ENCODE results near the gene CALD1. TPM values are rescaled to one million over a fixed set of nuclear protein-coding genes. Genes with fewer than 3 reads are reported as not detected.

CALD1 gene
- total RNA-seq, 1 donor from 2014 or later: 352 TPM

- H3K4me1 ChIP-seq: peaks cover 13 to 38% of the 10 kb centered on the region in 2 donors
- TF ChIP-seq CTCF (IDR thresholded peaks at IDR 0.05): no peak
- DNase-seq (ENCODE audit: low spot score in 2 of 2): no peak
- H3K27me3 ChIP-seq: no peaks in the 10 kb centered on the region
- H3K4me3 ChIP-seq: no peak overlapping the region
- H3K9me3 ChIP-seq: no peaks in the 10 kb centered on the region
- peaks cover 43 to 54% of the 10 kb centered on the region in 2 donors for H3K36me3 ChIP-seq
- intact Hi-C loops (cut with DNase I): no loop called here
- H3K27ac ChIP-seq: peak overlapping the region in 1 of 2 donors; percentile 74
Observed at GRCh38 chr7:134939136-134939535, 159.7 kb downstream of the CALD1 start.

- TF ChIP-seq CTCF (IDR thresholded peaks at IDR 0.05): no peak
- no peak for DNase-seq (ENCODE audit: low spot score in 2 of 2)
- peak overlapping the region; percentile 59 to 69 for H3K27ac ChIP-seq
- no peaks in the 10 kb centered on the region for H3K9me3 ChIP-seq
- H3K27me3 ChIP-seq: no peaks in the 10 kb centered on the region
- H3K36me3 ChIP-seq: peaks cover 43 to 51% of the 10 kb centered on the region in 2 donors
- intact Hi-C loops (cut with DNase I): no loop called here
- H3K4me3 ChIP-seq: no peak overlapping the region
- H3K4me1 ChIP-seq: peaks cover 13 to 31% of the 10 kb centered on the region in 2 donors
Observed at GRCh38 chr7:134940729-134941128, 161.3 kb downstream of the CALD1 start.

DNA sequence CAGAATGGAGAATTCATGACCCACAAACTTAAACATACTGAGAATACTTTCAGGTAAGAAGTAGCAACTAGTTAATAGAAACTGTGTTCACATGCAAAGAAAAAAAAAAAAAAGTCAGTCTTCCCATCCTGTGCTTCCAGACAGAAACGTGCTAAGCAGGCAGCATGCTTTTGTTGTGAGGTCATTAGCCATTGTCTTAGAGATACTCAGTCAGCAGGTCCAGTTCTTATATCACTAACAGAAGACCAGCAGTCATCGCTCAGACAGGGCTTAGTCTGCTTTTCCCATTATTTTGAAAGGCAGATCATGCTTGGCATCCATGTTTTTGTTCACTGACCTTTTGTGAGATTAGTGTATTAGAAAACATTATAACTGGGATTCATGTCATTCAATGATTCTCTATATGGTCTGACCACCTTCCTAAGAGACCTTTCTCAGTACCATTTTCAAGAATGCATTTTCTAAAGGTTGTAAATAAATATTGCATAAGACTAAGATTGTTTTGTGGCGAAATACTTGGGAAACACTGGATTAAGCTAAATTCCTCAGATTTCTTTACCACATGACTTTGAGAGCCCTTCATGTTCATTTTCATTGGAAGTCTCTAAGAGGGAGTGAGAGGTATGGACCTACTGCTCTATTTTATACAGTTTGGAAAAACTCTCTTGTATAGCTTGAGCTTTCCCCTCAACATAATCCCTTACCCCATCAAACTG lies 161.9 kb downstream of the CALD1 start:
- Histone ChIP-seq H3K27me3 (no peaks in the 10 kb centered on the region), H3K4me1 (peaks cover 11 to 26% of the 10 kb centered on the region in 2 donors), H3K36me3 (peaks cover 42 to 53% of the 10 kb centered on the region in 2 donors), H3K9me3 (no peaks in the 10 kb centered on the region), H3K27ac (peak overlapping the region; percentile 59 to 69), H3K4me3 (no peak overlapping the region)
- no peak for TF ChIP-seq CTCF (IDR thresholded peaks at IDR 0.05)
- DNase-seq (ENCODE audit: low spot score in 2 of 2): no peak
- intact Hi-C loops (cut with DNase I): no loop called here

DNA sequence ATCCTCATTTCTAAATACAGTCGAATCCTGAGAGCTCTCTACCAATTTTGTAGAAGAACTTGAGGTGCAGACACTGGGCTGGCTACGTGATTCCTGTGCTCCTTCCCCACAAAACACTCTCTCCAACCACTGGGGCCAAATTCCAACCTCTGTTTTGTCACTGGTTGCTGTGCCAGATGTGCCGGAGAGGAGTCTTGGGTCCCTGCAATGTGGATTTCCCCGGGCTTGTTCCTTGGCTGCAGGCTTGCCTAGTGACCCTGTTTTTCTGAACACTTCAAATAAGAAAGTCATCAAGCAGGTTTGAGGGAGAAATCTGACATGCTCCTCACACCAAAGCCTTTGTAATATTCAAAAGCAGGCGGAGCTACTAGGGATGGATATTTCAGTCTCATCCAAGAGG lies 162.5 kb downstream of the CALD1 start:
- DNase-seq (ENCODE audit: low spot score in 2 of 2): no peak
- Histone ChIP-seq H3K27ac (peak overlapping the region; percentile 59 to 69), H3K27me3 (no peaks in the 10 kb centered on the region), H3K36me3 (peaks cover 48 to 59% of the 10 kb centered on the region in 2 donors), H3K4me1 (peaks cover 9 to 20% of the 10 kb centered on the region in 2 donors), H3K4me3 (no peak overlapping the region), H3K9me3 (no peaks in the 10 kb centered on the region)
- intact Hi-C loops (cut with DNase I): no loop called here
- no peak for TF ChIP-seq CTCF (IDR thresholded peaks at IDR 0.05)

DNA sequence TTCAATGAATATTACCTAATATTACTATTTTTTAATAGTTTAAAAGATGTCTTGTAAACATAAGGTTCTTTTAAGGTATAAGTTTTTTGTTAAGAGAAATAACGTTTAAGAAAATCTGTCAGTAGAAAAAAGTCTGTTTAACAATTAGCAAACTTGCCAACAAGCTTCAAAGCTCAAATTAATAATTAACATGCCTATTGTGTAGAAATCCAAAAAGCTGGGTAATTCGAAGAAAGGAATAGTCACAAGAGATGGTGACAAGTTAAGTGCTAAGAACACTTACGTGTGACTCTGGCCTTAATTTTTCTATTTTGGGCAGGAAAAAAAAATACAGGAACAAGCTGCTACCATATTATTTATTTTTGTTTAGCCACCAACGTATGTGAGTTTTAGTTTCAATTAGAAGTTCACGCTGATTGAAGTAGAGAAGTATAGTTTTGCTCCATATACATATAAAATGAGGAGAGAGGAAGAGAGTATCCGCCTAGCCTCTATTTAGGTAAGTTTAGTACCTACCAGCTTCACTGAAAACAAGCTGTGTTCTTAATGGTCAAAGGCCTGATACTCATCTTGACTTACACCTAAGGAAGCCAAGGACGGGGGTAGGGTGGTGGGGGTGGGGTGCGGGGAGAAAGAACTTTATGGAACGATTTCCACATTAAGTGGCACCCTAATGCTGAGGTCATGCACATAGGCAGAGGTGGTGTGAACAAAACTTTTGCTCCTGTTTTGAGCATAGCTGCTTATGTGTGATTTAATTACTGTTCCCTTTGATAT lies 163.4 kb downstream of the CALD1 start:
- intact Hi-C loops (cut with DNase I): no loop called here
- Histone ChIP-seq H3K36me3 (peaks cover 48 to 65% of the 10 kb centered on the region in 2 donors), H3K4me1 (peaks cover 0 to 11% of the 10 kb centered on the region in 2 donors)

More for the DNA sequence above, 163.4 kb downstream of the CALD1 start:
- Histone ChIP-seq H3K4me3 (no peak overlapping the region), H3K27ac (peak overlapping the region; percentile 59 to 69), H3K27me3 (no peaks in the 10 kb centered on the region), H3K9me3 (no peaks in the 10 kb centered on the region)
- no peak for DNase-seq (ENCODE audit: low spot score in 2 of 2)
- no peak for TF ChIP-seq CTCF (IDR thresholded peaks at IDR 0.05)
